ENCODE results near the gene PCNX3.

GRCh38 chr11:65630215-65630614 lies 14.6 kb downstream of the PCNX3 start:
- peak in 1 of 6 experiments; percentile 5 for TF ChIP-seq CTCF (IDR thresholded peaks at IDR 0.05)
- no peak for TF ChIP-seq POLR2A (IDR thresholded peaks at IDR 0.05)
